Epithelial cell of esophagus (primary cell): Measurements from ENCODE around the gene GRIK3.

Experiments
- DNase-seq: peaks from one replicate; pipeline ENCODE4 v3.0.0; 2010; ENCODE audit warnings: low read depth
- H3K4me3 ChIP-seq: 2 replicates; pipeline ENCODE4 v1.5.1; 2011; ENCODE audit warnings: mild to moderate bottlenecking, low read length, control low read depth
- CTCF ChIP-seq: IDR thresholded peaks from 2 replicates; pipeline ENCODE4 v1.5.1; 2011; ENCODE audit warnings: low read depth, mild to moderate bottlenecking, low read length, control low read depth, inconsistent platforms; ENCODE audit not compliant: insufficient read depth; ENCODE audit errors: missing control alignments

GRIK3 gene

GRCh38 chr1:36982709-36983108 lies 51.6 kb downstream of the GRIK3 start:
- no peak for TF ChIP-seq CTCF
- no peak overlapping the region for H3K4me3 ChIP-seq
- no peak for DNase-seq

DNA sequence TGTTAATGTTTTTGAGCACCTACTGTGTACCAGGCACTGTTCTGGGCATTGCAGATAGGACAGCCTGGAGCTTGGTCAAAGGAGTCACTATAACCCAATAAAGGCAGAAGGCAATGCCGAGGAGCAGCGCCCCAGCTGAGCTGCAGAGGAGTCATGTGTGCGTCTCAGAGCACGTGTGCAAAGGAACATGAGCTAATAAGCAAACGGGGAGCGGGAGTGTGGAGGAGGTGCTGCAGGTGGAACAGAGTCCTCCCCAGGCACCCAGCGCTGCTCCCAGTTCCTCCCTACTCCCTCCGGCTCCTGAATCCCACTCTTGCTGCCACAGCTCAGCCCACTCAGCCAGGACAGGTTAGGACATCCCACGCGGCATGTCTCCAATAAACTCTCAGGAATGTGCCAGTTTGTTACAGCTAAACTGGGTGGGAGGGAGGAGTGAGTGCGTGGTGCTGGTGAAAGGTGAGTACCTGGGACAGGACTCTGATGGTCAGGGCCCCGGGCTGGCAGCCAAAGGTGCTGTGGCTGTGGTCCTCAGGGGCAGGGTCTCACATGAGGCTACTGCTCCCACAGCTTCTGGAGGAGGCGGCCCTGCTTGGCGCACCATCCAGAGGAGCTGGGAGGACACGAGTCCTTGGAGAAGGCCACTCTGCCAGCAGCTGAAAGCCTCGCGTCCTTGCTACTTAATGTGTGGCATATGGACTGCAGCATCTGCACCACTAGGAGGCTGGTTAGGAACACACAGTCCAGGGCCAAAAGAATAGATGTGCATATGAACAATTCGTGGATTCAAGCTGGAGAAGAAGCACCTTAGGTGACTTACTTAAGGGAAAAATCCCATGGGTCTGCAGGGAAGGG lies 52.3 kb downstream of the GRIK3 start:
- no peak for TF ChIP-seq CTCF
- DNase-seq, result no peak
- H3K4me3 ChIP-seq, result no peak overlapping the region

DNA sequence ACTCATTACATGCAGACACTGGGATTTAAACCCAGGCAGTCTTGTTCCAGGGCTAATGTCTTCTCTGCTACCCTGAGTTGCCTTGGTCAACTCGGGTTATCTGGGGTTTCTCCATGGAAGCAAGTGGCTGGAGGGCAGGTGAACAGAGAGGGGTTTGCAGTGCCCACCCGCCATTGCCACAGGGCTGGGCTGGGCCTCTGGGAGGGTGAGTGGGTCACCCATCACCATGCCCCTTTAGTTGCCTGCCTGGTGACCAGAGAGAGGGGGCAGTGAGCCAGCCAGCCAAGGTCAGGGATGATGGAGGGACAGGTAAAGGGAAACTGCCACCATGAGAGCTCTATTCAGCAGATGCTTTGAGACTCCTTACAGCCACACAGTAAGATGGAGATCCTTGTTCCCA lies 53.2 kb downstream of the GRIK3 start:
- no peak for TF ChIP-seq CTCF
- DNase-seq, result no peak
- H3K4me3 ChIP-seq, result no peak overlapping the region

GRCh38 chr1:36977731-36978406 lies 56.4 kb downstream of the GRIK3 start:
- DNase-seq, result no peak
- TF ChIP-seq CTCF, result no peak
- no peak overlapping the region for H3K4me3 ChIP-seq

DNA sequence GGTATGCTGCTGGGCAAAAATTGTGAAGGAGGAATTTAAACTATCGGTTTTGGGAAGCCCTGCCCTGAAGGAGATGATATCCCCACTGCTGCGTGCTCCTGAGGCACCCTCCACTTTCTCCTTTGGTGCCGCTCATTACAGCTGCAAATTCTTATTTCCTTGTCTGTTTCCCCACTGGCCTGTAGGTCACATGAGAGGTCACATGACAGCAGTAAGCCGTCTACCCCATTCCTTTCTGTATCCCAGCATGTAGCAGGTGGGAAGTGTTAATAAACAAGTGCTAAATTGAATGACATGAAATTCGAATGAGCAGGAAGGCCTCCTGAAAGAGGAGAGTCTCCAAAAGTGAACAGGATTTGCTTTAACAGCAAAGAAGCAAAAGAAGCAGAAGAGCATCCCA lies 58.7 kb downstream of the GRIK3 start:
- H3K4me3 ChIP-seq, result no peak overlapping the region
- TF ChIP-seq CTCF, result no peak
- no peak for DNase-seq

GRCh38 chr1:36973056-36973455 lies 61.3 kb downstream of the GRIK3 start:
- no peak for DNase-seq
- no peak overlapping the region for H3K4me3 ChIP-seq
- no peak for TF ChIP-seq CTCF
